Measurements from ENCODE around the gene PAK5.

DNA sequence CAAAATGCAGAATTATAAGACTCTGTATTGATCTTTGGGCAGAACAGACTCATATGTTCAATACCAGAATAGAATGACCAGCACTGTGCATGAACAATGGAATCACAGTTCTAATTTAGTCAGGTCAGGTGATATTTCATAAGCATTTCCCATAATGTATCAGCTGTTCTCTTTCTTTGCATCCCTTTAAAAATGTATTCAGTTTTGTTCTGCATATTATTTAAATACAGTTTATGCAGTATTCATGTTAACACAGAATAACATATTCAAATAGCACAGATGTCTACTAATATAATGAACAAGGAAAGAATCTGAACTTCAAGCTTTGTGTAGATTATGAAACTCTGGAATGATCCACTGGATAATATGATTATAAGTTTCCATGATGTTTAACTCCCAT lies 196.0 kb downstream of the PAK5 start:
- TF ChIP-seq RUNX1 (IDR thresholded peaks at IDR 0.05; ENCODE audit: low read depth) (no peak), MEF2D (tag; conservative IDR thresholded peaks at IDR 0.05; ENCODE audit: low read depth) (no peak), FOXK1 (CRISPR knock-in tag; IDR thresholded peaks at IDR 0.05; ENCODE audit: borderline replicate concordance) (no peak), ZNF282 (CRISPR knock-in tag; IDR thresholded peaks at IDR 0.05) (no peak), EP300 (IDR thresholded peaks at IDR 0.05; ENCODE audit: low read length) (no peak)
